GM18907 (cell line): ENCODE results near the gene PRKCG.
"Not testable (repeated sequence)": the region's sequence is repeated elsewhere in the genome, so short reads cannot be mapped to it uniquely, and the experiment has no call there.

Experiments used
- ATAC-seq: cut with Tn5 transposase; IDR thresholded peaks from one replicate; pipeline ENCODE4 v1.9.1; 2021; ENCODE audit warnings: mild to moderate bottlenecking, moderate library complexity; ENCODE audit not compliant: unreplicated experiment

The PRKCG gene

DNA sequence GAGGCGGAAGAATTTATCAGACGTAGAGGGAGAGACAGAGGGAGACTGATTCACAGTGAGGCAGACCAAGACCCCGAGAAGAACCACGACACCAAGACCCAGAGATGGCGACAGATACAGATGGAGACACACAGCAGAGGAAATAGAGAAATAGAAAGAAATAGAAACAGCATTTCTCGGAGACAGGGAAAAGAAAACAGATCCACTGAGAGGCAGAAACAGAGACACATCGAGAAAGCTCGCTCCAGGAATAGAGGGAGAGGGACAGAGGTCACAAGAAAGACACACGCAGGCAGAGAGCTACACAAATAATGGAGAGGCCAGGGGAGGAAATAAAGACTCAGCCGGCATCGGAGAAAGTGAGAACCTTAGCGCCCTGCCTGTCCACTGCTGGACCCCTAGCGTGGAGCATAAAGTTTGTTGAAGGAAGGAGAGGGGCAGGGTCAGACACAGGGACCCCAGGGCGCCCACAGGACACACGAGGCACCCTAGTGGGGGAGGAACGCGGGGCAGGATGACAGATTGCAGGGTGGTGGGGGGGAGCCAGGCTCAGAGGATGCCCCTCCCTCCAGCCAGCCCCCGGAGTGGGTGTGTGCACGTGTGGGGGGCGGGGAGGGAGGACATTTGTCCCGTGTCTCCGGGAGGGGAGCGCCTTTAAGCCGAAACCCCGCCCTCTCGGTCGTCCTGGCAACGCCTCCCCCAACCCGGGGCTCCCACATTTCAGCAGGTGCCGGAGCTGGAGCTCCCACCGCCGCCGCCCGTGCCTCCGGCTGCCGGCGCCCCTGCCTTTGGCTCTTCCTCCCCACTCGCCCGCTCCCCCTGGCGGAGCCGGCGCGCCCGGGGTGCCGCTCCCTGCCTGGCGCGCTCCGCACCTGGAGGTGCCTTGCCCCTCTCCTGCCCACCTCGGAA is at the start of gene PRKCG:
TSS of gene PRKCG (plus strand) at position 716 of the 909 bp plus-strand sequence. CDS start 298 bp downstream, outside the sequence.
- ATAC-seq = no peak

DNA sequence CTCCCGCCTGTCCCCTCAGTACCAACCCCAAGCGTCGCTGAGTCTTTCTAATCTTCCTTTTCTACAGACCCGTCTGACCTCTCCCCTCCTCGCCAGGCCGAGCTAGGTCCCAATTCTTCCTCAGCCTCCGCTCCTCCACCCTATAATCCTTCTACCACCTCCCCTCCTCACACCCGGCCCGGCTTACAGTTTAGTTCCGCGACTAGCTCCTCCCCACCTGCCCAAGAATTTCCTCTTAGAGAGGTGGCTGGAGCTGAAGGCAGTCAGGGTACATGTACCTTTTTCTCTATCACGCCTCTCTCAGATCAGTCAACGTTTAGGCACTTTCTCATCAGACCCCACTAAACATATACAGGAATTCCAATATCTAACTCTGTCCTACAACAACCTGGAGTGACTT is 49.1 kb upstream of the PRKCG start:
- ATAC-seq = not testable (repeated sequence)

DNA sequence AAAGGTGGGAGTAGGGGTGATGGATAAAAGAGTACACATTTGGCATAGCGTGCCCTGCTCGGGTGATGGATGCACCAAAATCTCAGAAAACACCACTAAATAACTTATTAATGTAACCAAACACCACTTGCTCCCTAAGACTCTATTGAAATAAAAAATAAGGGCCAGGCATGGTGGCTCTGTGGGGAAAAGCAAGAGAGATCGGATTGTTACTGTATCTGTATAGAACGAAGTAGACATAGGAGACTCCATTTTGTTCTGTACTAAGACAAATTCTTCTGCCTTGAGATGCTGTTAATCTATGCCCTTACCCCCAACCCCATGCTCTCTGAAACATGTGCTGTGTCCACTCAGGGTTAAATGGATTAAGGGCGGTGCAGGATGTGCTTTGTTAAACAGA is 43.6 kb upstream of the PRKCG start:
- ATAC-seq = not testable (repeated sequence)

DNA sequence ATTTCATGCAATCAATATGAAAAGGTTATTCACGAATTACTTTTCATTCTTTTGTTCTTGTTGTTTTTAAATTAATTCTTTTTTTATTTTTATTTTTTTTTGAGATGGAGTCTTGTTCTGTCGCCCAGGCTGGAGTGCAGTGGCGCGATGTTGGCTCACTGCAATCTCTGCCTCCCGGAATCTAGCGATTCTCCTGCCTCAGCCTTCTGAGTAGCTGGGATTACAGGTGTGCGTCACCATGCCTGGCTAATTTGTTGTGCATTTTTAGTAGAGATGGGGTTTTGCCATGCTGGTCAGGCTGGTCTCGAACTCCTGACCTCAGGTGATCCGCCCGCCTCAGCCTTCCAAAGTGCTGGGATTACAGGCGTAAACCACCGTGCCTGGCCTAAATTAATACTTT is 41.8 kb upstream of the PRKCG start:
- not testable (repeated sequence) for ATAC-seq

DNA sequence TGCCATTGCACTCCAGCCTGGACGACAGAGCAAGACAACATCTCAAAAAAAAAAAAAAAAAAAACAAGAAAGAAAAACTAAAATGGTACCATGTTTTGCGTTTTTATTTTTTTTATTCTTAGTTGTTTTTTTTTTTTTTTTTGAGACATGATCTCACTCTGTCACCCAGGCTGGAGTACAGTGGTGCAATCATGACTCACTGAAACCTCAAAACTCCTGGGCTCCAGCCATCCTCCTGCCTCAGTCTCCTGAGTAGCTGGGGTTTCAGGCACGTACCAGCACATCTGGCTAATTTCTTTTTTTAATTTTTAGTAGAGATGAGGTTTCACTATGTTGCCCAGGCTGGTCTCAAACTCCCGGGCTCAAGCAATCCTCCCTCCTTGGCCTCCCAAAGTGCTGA is 41.1 kb upstream of the PRKCG start:
- ATAC-seq = not testable (repeated sequence)

DNA sequence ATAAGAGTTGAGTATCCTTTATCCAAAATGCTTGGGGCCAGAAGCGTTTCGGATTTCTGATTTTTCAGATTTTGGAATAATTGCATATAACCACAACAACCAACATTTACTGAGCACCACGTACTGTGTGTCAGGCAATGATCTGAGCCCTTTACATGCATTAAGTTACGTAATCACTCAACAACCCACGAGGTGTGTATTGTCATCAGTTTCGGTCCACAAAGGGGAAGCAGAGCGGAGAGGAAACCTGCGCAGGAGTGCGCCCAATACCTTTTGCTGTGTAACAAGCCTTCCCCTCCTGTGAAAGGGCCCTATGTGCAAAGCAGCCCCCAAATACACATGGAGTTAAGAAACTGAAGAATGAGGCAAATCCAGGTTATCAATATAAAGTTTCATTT is 37.1 kb upstream of the PRKCG start:
- no peak for ATAC-seq

DNA sequence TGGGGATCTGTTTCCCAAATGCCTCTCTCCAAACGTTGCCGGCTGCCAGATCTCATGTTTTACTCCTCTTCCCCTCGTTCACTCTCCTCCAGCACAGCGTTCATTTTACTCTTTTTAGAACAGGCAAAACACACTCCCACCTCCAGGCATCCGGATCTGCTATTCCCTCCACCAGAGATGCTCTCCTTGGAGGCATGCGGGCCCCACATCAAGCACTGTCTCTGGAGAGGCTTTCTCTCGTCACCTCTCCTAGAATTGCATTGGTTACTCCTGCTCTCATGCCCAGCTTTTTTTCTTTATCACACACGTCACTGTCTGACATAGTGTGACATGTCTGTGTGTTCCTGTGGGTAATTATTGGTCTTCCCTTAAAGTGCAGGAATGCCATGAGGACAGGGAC is 34.4 kb upstream of the PRKCG start:
- no peak for ATAC-seq

DNA sequence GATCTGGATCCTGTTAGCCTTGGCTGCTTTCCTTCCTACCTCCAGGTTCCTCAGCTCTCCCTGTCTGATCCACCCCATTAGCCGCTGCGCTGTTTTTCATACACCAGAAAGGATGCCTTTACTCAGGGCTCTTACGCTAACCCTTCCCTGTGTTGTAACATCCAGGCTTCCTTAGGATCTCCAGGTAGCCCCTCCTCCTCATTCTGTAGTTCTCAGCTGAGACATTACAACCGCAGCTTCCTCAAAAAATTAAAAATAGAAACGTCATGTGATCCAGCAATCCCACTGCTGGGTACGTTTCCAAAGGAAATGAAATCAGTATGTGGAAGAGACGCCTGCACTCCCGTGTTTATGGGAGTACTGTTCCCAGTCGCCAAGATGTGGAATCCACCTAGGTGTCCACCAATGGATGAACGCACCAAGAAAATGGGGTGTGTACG is 32.7 kb upstream of the PRKCG start:
- ATAC-seq = no peak

DNA sequence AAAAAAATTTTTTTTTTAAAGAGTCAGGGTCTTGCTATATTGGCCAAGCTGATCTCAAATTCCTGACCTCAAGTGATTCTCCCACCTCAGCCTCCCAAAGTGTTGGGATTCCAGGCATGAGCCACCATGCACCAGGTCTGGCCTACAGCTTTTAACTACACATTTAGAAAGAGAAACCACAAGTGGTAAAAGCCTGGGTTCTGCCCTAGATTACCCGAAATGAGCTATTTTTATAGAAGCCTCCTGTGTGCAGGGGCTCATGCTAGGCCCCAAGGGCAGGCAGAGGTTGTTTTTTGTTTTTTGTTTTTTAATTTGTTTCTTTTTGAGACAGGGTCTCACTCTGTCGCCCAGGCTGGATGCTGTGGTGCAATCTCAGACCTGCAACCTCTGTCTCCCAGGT is 28.3 kb upstream of the PRKCG start:
- peak; percentile 58 for ATAC-seq

DNA sequence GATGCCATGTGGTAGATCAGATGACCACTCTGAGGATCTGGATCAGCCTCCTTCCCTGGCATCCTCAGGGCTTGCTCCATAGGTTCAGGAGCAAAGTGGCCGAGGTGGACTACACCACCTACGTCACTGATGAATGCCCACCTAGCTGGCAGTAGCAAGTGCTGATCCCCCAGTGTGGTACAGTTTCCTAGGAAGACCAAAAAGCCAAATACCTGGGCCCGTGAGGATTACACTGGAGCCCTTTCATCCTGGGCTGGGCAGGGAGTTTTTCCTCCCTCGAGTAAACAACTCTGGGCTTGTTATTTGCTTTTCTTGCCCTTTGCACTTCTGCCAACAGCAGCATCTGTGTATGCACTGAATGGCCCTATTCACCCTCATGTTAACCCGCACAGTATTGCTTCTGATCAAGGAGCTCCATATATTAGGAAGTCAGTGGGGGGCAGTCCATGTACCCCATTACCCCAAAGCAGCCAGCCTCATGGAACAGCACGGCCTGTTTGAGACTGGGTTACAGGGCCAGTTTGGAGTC is 17.6 kb upstream of the PRKCG start:
- no peak for ATAC-seq

DNA sequence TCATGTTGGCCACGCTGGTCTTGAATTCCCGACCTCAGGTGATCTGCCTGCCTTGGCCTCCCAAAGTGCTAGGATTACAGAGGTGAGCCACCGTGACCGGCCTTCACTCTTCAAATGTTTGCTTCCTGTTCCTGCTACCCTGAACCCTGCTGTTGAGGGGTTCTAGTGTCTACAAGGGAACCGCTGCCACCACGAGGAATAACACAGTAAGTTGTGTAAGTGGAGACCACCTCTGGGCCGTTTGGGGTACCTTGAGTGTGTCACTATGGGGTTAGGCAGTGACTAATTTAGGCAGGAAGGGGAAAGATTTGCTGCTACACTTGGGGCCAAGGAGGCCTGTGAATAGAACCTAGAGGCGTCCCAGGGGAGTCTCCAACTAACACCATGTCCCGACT is 16.5 kb upstream of the PRKCG start:
- ATAC-seq = no peak

DNA sequence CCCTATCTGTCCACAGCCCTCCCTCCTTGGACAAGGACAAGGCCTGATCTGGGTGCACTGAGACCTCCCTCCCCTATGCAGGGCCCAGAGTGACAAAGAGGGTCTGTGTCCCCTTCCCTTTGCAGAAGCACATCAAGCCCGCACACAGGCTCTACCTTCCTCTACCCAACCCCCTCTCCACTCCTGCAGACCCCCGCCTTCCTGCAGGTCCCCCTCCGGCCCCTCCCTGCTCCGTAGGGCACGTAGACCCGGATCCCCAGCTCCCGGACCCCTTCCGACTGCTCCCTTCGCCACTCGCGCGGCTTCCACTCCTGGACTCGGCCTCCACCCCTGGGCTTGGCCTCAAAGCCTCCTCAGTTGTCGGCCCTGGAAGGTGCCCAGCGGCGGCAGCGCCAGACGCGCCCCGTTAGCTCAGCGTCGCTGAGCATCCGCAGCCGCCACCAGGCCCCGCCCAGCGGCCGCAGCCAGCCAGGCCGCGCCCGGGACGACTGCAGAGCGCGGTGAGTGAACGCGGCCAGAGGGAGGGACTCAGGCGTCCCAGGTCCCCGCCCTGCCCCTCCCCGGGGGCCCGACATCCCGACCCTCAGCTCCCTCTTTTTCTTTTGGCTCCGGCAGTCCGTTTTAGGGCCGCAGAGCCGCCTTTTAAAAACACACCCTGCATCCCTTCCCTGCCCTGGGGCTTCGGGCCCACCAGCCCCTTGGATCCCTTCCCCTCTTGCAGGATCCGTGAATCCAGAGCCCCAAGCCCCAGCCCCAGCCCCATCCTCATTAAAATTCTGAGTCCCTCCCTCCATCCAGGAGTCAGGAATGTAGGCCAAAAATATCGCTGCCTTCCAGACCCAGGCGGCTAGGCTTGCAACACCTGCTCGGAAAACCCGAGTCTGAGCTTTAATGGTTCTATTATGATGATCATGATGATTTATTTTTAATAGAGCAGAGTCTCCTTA is 15.8 kb upstream of the PRKCG start:
- ATAC-seq = no peak

DNA sequence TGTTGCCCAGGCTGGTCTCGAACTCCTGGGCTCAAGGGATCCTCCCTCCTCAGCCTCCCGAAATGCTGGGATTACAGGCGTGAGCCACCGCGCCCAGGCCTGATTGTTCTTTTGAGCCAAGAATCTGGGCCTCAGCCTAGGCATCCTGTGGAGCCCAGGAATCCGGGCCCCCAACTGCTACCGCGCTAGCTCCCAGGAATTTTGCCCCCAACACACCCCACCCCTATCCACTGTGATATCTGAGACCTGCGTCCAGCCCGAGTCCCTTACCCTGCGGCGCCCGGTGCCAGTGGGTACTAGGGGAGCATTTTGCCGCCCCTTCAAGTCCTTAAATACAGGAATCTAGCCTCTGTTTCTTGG is 15.2 kb upstream of the PRKCG start:
- ATAC-seq = no peak

DNA sequence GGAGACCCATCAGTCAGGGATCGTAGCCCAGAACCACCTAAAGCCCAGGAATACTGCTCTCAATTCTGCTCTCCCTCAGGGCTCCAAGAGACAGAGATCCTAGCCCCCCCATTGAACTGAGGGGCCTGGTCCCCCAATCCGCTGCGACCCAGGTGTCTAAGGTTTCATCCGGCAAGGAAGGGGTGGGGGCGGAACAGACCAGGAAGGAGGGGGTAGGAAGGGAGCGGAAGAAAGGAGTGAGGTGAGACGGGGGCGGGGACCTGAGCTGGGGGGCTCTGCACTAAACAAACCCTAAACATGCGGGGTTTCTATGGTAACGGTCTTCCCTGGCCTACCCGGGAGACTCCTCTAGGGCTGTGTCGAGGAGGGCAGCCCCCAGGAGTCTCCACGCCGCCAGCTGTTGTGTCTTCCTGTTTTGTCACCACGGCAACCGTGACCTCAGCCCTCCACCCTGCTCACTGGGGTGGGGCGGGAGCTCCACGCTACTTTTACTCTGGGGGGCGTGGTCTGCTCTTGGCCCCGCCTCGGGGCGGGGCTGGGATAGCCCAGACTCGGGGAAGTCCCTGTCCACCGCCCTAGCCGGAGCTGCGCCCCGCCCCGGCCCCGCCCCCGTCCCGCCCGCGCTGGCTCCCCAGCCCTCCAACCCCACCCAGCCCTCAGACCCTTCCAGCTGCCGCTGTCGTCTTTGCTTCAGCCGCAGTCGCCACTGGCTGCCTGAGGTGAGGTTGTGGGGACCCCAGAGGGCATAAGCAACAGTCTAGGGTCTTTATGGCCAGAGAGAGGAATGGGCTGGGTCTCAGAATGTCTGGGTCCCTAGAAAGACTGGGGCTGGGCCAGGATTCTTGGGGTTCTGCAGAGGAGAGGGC is 14.5 kb upstream of the PRKCG start, which contains the start of gene MYADM:
TSS of gene MYADM (plus strand) at position 659 of the 866 bp plus-strand sequence. CDS start 5,647 bp downstream, outside the sequence.
- ATAC-seq = peak; percentile 86

DNA sequence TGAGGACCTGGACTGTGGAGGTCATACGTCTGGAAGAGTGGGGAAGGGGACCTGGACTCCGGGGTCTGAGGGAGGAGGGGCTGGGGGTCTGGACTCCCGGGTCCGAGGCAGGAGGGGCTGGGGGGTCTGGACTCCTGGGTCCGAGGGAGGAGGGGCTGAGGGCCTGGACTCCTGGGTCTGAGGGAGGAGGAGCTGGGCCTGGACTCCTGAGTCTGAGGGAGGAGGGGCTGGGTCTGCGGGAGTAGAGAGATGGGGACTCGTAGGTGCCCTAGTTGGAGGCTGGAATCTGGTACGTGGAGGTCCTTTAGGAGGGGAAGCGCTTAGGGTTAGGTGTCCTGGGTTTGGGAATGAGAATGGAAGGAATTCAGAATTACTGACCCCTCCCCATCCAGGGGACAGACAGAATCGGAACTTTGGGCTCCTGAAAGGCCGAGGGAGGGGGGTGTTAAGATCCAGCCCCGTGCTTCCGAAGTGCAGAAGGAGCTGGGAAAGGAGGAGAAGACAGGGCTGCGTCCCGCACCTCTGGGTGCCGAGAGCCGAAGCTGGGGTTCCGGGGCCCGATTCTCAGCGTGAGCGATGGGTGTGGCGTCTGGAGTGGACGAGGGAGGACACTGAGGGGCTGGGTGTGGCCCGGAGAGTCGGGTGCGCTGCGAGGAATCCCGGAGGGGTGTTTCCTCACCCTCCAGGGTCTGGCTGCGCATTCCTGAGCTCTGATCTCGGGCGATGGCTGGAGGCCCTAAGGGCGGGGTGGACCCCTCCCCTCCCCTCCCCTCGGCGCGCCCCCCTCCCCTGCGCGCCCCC is 13.7 kb upstream of the PRKCG start:
- ATAC-seq = no peak

DNA sequence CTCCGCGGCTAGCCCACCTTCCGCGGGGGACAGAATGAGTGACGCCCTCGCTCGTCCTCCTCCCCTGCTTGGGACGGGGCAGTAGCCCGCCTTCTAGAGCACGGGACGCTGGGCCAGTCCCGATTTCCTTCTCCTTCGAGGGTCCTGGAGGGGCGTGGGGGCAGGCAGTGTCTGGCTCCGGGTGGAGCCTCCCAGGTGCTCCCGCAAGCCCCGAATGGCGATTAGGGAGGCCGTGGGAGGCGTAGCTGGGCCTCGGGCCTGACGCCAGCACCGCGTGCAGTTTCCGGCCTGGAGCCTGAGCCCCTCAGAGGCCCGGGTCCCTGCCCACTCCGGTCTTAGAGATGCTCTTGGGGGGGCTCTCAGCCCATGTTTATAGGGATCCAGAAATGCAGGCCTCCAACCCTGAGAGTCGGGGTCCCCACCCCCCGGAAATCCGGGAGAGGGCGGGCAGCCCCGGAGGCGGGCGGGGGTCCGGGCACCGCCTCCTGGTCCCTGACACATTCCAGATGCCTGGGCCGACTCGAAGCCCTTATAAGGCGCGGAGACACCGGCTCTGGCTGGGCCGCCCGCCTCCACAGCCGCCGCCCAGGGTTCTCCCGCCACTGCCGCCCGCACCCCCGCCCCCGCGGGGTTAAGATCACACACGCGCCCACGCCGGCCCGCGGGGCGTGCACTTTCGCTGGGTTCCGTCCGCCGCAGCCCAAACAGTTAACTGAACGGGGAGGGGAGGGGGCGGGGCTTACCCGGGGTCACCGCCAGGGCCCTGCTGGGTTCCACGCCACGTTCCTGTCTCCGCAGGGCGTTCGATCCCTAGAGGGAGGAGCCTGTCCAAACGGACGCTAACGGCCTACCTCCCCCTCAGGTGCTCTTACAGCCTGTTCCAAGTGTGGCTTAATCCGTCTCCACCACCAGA is 12.8 kb upstream of the PRKCG start:
- ATAC-seq = peak; percentile 41

DNA sequence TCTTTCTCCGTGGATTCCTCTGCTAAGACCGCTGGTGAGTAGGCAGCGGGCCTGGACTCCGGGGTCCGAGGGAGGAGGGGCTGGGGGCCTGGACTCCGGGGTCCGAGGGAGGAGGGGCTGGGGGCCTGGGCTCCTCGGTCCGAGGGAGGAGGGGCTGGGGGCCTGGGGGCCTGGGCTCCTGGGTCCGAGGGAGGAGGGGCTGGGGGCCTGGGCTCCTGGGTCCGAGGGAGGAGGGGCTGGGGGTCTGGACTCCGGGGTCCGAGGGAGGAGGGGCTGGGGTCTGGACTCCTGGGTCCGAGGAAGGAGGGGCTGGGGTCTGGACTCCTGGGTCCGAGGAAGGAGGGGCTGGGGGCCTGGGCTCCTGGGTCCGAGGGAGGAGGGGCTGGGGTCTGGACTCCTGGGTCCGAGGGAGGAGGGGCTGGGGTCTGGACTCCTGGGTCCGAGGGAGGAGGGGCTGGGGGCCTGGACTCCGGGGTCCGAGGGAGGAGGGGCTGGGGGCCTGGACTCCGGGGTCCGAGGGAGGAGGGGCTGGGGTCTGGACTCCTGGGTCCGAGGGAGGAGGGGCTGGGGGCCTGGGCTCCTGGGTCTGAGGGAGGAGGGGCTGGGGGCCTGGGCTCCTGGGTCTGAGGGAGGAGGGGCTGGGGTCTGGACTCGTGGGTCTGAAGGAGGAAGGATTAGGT is 12.1 kb upstream of the PRKCG start:
- ATAC-seq = not testable (repeated sequence)

DNA sequence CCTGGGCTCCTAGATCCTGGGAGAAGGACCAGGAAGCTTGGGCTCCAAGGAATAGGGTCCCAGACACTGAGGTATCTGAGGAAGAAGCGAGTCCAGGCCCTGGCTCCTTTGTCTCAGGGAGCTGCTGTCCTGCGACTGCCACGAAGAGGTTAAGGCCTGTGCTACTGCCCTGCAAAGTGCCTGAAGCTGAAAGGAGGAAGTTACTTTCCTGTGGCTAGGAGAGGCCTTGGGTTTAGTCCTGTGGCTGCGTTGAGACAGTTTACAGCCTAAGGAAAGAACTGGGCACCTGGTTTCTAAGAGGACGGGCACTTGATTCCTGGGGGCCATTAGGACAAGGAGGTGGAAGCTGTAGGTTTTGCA is 11.5 kb upstream of the PRKCG start:
- no peak for ATAC-seq
